HPDE6-E6E7 (cell line): ENCODE data around the gene AKAP6.
A peak's percentile ranks its signal among the peaks of the same experiment; 100 is the strongest.

ENCODE experiments used
- DNase-seq: peaks from one replicate; pipeline ENCODE4 v3.0.0; 2011; ENCODE audit warnings: missing footprints; ENCODE audit errors: extremely low spot score

AKAP6 gene

DNA sequence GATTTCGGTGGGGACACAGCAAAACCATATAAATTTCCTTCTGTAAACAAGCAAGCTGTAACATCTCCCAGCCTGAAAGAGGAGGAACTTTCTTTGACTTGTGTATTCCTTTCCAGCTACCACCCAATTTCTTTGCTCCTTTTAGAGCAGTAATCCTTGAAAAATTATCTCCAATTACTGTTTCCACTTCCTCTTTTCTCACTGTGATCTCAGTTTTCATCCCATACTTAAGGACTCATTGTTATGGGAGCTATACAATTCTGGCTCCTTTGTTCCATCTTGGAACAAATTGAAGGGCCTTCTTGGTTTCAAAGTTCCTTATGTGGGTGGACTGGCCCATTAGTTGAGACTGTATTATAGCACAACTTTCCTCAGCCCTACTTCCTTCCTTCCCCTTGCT lies 152.6 kb downstream of the AKAP6 start:
- DNase-seq = no peak

- no peak for DNase-seq
These were observed 162.4 kb downstream of the AKAP6 start for GRCh38 chr14:32491416-32492016.

DNA sequence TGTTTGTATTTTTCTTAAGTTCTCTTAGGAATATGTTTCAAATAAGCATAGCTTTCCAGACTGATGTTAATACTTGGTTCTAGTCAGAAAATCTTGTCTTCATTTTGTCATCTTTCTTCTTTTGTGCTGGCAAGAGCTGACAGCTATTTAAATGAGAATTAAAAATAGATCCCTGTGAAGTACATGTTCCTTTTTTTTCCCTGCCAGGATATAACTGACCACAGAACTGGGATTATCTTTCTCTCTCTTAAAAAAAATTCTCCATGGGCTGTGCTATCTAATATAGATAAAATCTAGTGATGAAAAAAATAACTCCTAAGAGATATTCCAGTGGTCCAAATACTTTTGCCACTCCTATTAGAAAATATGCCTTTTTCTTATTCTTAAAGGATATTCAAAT lies 163.4 kb downstream of the AKAP6 start:
- DNase-seq = no peak

- no peak for DNase-seq
These were observed 165.7 kb downstream of the AKAP6 start for GRCh38 chr14:32494609-32495434.

DNA sequence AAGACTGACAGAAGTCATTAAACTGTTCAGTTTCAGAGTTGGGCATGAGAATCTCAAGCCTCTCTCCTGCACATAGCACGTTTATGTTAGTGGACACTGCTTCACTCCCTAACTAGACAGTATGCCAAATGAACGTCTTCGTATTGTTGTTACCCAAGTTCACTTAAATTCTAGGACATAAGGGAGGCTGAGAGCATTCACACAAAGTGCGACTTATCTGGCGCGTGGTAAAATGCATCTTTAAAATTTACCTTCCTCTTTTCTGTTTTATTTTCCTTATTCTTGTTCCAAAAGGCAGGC lies 166.3 kb downstream of the AKAP6 start:
- DNase-seq = no peak

- DNase-seq = no peak
These were observed 168.2 kb downstream of the AKAP6 start for GRCh38 chr14:32497248-32497647.

- DNase-seq = peak; percentile 68
These were observed 178.2 kb downstream of the AKAP6 start for GRCh38 chr14:32507029-32507984.

GRCh38 chr14:32508281-32508680 lies 179.2 kb downstream of the AKAP6 start:
- no peak for DNase-seq

DNA sequence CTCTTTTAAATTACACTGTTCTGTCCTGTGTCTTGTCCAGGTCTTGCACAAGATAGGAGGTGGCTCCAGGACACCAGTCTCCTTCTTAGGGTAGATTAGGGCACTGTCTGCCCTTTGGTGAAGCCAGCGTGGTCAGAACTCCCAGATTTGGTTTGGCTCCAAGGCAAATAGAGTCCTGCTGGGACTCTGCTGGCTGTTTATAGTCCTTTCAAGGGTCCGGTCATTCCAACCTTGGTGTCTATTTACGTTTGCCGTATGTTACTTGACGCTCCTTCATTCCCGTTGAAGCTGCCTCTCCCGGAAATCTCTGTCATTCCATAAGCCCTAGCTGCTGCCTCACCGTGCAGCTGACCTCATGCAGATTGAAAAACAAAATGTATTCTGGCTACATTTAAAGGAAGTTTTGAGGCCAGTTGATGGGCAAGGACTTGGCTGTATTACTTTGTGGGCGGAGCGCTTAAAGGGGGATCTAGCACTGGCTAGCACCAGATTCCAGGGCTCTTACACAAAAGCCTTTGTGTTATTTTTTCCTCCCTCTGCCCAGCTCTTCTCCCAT lies 180.6 kb downstream of the AKAP6 start:
- DNase-seq = peak; percentile 27

GRCh38 chr14:32510815-32511214 lies 181.7 kb downstream of the AKAP6 start:
- DNase-seq = no peak

DNA sequence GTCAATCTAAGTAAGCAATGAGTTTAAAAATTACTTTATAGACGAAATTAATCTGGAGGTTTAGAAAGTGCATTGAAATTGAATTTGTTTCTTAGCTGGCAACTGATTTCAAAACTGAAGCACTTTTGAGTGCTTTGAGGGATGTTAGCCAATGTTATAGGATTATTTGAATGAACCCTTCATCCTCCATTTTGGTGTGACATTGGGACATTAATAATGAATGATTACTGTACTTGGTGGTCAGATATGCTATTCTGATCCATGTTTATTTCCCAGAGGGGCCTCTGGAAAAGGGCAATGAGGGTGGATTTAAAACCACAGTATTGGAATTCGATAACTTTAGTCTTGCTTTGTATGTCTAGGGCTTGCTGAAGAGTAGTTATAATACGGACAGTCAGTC lies 183.2 kb downstream of the AKAP6 start:
- DNase-seq = no peak

DNA sequence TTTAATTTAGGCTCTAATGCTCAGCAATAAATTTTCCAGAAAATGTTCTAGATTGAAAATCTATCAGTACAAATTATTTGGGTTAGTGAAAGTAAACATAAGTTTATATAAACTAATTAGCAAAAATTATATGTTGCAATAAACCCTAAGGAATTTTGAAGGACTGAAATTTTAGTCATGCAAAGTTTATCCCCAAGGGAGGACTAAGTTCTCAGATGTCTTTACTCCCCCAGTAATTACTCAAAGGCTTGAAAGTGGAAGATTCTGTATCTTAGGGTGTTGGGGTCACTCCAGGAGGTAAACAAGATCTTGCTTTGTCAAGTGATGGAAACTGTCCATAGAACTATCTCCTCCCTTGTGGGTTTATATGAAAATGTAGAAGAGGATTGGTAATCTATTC lies 183.7 kb downstream of the AKAP6 start:
- no peak for DNase-seq

GRCh38 chr14:32513571-32514009 lies 184.5 kb downstream of the AKAP6 start:
- no peak for DNase-seq

GRCh38 chr14:32514236-32514635 lies 185.1 kb downstream of the AKAP6 start:
- no peak for DNase-seq

GRCh38 chr14:32514681-32515080 lies 185.6 kb downstream of the AKAP6 start:
- no peak for DNase-seq

DNA sequence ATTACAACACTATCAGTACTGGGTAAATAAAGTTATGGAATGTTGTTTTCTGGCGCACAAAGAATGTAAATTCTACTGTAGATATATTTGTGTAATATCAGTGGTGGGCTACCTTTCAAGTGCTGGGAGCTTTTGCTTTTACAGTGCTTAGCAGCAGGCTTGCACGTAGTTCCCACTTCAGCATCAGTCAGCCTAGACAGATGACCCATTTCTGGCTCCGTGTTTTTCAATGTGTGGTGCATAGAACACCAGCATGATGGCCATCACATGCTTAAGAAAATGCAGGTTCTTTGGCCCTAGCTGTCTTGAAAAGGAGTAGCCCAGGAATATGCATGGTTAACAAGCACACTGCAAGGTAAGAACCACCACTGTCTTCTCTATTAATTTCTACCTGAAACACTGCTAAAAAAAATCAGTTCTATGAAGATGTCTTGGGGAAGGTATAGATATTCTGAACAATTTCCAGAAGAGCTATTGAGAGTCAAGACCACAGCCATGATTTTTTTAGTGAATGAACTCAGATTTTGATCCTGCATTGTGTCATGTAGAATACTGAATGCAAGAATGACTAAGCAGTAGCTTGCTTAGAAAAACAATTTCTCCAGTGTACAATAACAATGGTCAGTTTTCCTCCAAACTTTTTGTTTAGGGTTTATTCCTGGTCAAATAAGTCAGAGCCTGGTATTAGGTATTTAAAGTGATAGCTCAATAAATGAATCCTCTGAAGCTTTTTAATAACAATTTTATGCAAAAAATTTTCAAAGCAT lies 195.7 kb downstream of the AKAP6 start:
- DNase-seq = no peak

DNA sequence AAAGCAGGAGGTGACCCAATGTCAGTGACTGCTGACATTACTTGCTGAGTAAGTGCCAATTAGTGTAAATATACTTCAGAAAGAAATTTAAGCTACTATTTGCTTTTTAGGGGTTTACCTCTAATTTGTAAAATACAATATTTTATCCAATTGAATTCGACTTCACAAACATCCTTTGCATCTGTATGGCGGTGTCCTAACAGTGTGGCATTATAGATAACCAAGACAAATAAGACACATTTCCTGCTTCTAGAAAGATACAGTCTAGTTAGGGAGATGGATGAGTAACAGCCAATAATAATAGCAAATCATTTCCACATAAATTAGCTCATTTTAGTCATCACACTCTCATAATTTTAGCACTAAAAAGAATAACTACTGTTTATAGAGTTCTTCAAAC lies 196.5 kb downstream of the AKAP6 start:
- DNase-seq = no peak

- DNase-seq = no peak
These were observed 201.7 kb downstream of the AKAP6 start for GRCh38 chr14:32530800-32531199.

DNA sequence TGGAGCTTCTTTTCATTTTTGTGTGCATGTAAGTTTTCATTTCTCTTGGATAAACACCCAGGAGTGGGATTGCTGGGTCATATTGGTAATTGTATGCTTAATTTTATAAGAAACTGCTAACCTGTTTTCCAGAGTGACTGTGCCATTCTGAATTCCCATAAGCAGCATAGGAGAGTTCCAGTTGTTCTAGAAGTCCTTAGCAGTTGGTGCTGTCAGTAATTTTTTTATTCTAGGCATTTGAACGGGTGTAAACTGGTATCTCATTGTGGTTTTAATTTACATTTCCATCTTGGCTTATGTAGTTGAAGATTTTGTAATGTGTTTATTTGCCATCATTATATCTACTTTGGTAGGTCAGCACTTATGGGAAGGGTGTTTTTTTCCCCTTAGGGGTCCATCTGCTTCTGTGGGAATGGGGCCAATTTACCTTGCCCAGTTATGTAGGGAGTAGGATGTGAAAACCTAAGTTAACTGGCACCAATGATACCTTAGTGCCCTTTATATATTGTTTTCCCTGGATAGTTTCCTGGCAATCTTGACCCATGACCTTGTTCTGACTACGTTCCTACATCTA lies 202.9 kb downstream of the AKAP6 start:
- no peak for DNase-seq

GRCh38 chr14:32534145-32534544 lies 205.0 kb downstream of the AKAP6 start:
- no peak for DNase-seq

GRCh38 chr14:32536175-32536574 lies 207.1 kb downstream of the AKAP6 start:
- no peak for DNase-seq
